GM23338 (cell line): ENCODE results near the gene ANKRD18A. TPM values are rescaled to one million over a fixed set of nuclear protein-coding genes. Genes with fewer than 3 reads are reported as not detected.

Source experiments
- ATAC-seq: fragments of 200-7000 bp; cut with Tn5 transposase; 3 replicates; pipeline ENCODE4 v1.9.1; 2020
- DNase-seq: peaks from one replicate; pipeline ENCODE4 v3.0.0-alpha.2; 2015; ENCODE audit warnings: low spot score
- H2AFZ ChIP-seq: fragments of 200-600 bp; sonication (generic); 2 replicates; pipeline ENCODE4 v1.8.0; 2016; ENCODE audit warnings: antibody characterized with exemption, mild to moderate bottlenecking, moderate library complexity
- H3F3A ChIP-seq: fragments of 200-600 bp; sonication (generic); replicated peaks from 2 replicates; pipeline ENCODE4 v1.8.0; 2017; ENCODE audit warnings: antibody characterized with exemption, mixed run types, low read depth
- H3K27ac ChIP-seq: fragments of 200-600 bp; sonication (generic); 2 replicates; pipeline ENCODE4 v1.6.1; 2016; ENCODE audit warnings: low read depth
- H3K27me3 ChIP-seq: fragments of 200-600 bp; sonication (generic); 2 replicates; pipeline ENCODE4 v1.8.0; 2016; ENCODE audit warnings: mild to moderate bottlenecking, mixed run types, moderate library complexity; ENCODE audit not compliant: insufficient read depth
- H3K36me3 ChIP-seq: fragments of 200-600 bp; sonication (generic); 2 replicates; pipeline ENCODE4 v1.8.0; 2016; ENCODE audit warnings: mild to moderate bottlenecking; ENCODE audit not compliant: insufficient read depth
- H3K4me1 ChIP-seq: fragments of 200-600 bp; sonication (generic); 2 replicates; pipeline ENCODE4 v1.8.0; 2016; ENCODE audit warnings: mild to moderate bottlenecking, moderate library complexity; ENCODE audit not compliant: insufficient read depth
- H3K4me2 ChIP-seq: fragments of 200-600 bp; sonication (generic); 2 replicates; pipeline ENCODE4 v1.7.1; 2017; ENCODE audit warnings: mixed run types
- H3K4me3 ChIP-seq: fragments of 200-600 bp; sonication (generic); 2 replicates; pipeline ENCODE4 v1.6.1; 2016; ENCODE audit warnings: mixed run types
- H3K79me2 ChIP-seq: fragments of 200-600 bp; sonication (generic); replicated peaks from 2 replicates; pipeline ENCODE4 v1.8.0; 2017; ENCODE audit warnings: mild to moderate bottlenecking; ENCODE audit not compliant: insufficient read depth
- H3K9me2 ChIP-seq: fragments of 200-600 bp; sonication (generic); 2 replicates; pipeline ENCODE4 v1.8.0; 2017; ENCODE audit not compliant: insufficient read depth
- H4K20me1 ChIP-seq: fragments of 200-600 bp; sonication (generic); replicated peaks from 2 replicates; pipeline ENCODE4 v1.8.0; 2017; ENCODE audit warnings: mild to moderate bottlenecking; ENCODE audit not compliant: insufficient read depth
- H3K27ac Mint-ChIP-seq: 2 replicates; pipeline ENCODE4 v1.8.0; 2020; ENCODE audit warnings: inconsistent platforms, mild to moderate bottlenecking, moderate library complexity, mixed read lengths
- H3K27me3 Mint-ChIP-seq: 3 replicates; pipeline ENCODE4 v1.8.0; 2022; ENCODE audit warnings: low read depth, mild to moderate bottlenecking, moderate library complexity, mixed read lengths, inconsistent platforms; ENCODE audit not compliant: insufficient read depth, poor library complexity
- H3K36me3 Mint-ChIP-seq: 3 replicates; pipeline ENCODE4 v1.8.0; 2021; ENCODE audit warnings: low read depth, mild to moderate bottlenecking, inconsistent platforms, moderate library complexity, mixed read lengths
- H3K4me1 Mint-ChIP-seq: 3 replicates; pipeline ENCODE4 v1.8.0; 2020; ENCODE audit warnings: mild to moderate bottlenecking, inconsistent platforms, mixed read lengths
- H3K4me3 Mint-ChIP-seq: 3 replicates; pipeline ENCODE4 v1.8.0; 2021; ENCODE audit warnings: moderate library complexity, mild to moderate bottlenecking, inconsistent platforms, mixed read lengths
- H3K9me3 Mint-ChIP-seq: 3 replicates; pipeline ENCODE4 v1.8.0; 2020; ENCODE audit warnings: moderate library complexity, mild to moderate bottlenecking, inconsistent platforms, mixed read lengths
- EZH2 ChIP-seq: fragments of 200-600 bp; sonication (generic); IDR thresholded peaks from one replicate; pipeline ENCODE4 v1.8.0; 2017; ENCODE audit warnings: antibody characterized with exemption, mild to moderate bottlenecking, low read depth; ENCODE audit not compliant: unreplicated experiment
- EZH2phosphoT487 ChIP-seq: fragments of 200-600 bp; sonication (generic); IDR thresholded peaks from one replicate; pipeline ENCODE4 v1.8.1; 2018; ENCODE audit warnings: antibody characterized with exemption; ENCODE audit not compliant: unreplicated experiment
- JUNB ChIP-seq: IDR thresholded peaks from one replicate; pipeline ENCODE4 v1.6.1; 2016; ENCODE audit warnings: antibody characterized with exemption; ENCODE audit not compliant: unreplicated experiment
- NANOG ChIP-seq: IDR thresholded peaks from 2 replicates; pipeline ENCODE4 v1.6.1; 2016; ENCODE audit warnings: antibody characterized with exemption, borderline replicate concordance
- POLR2AphosphoS5 ChIP-seq: IDR thresholded peaks from 2 replicates; pipeline ENCODE4 v1.6.1; 2016; ENCODE audit warnings: antibody characterized with exemption, low read depth
- ZNF114 ChIP-seq: fragments of 250-450 bp; sonication (Bioruptor Pico); IDR thresholded peaks from 2 replicates; pipeline ENCODE4 v1.5.0; 2020; ENCODE audit warnings: mild to moderate bottlenecking, moderate library complexity
- ZNF331 ChIP-seq: fragments of 250-450 bp; sonication (Bioruptor Pico); IDR thresholded peaks from 2 replicates; pipeline ENCODE4 v1.5.0; 2020; ENCODE audit warnings: low read depth, mild to moderate bottlenecking, moderate library complexity
- polyA plus RNA-seq: library from polyadenylated mRNA; unstranded; fragments of >200 nt; fragmentation: Nextera tagmentation; extraction: Ambion mirVana; gene quantifications from 2 replicates; pipeline ENCODE4 v1.2.1, GENCODE V29; 2016
- total RNA-seq: library from RNA; depleted of rRNA; stranded (reverse); fragments of >200 nt; shearing (Covaris generic); gene quantifications from 2 replicates; pipeline ENCODE4 v1.2.3, GENCODE V29; 2014
- TF ChIP-seq, protein P1 (sequence below), 2 experiments: fragments of 200-600 bp in 1 of 2; sonication (generic) in 1 of 2; conservative IDR thresholded peaks; 2 replicates each; pipeline versions ENCODE4 v1.5.1 to v1.6.1; 2016 to 2017; ENCODE audit warnings: antibody characterized with exemption in 2 of 2, low read depth in 2 of 2, mild to moderate bottlenecking in 2 of 2, moderate library complexity in 1 of 2
- TF ChIP-seq, protein P2 (sequence below): IDR thresholded peaks from one replicate; pipeline ENCODE4 v1.6.1; 2018; ENCODE audit warnings: antibody characterized with exemption; ENCODE audit not compliant: unreplicated experiment
- TF ChIP-seq, protein P3 (sequence below): IDR thresholded peaks from 2 replicates; pipeline ENCODE4 v1.6.1; 2016; ENCODE audit warnings: antibody characterized with exemption

Gene ANKRD18A
- total and polyA plus RNA-seq, 2 experiments from 2014 or later = 2.7 to 6.9 TPM

DNA sequence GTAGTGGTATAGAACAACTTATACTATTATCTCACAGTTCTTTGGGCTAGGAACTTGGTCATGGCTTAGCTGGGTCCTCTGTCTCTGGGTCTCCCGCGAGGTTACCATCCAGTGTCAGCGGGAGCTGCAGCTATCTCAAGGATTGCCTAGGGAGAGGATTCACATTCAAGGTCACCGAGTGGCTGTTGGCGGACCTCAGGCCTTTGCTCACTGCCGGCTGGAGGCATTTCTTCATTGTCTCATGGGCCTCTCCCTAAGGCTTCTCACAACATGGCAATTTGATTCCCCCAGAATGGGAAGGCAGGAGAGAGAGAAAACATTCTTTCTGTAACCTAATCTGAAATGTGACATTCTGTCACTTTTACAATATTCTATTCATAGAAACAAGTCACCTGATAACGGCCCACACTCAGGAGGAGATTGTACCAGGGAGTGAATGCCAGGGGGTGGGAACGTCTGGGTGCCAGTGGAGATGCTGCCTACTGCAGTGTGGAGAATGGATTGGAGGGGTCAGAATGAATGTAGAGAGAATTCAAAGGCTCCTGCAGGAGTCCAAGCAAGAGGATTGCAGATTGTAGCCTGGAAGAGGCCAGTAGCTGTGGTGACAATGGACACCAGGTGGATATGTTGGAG is 29.5 kb upstream of the ANKRD18A start:
- H3K36me3 Mint-ChIP-seq = peaks cover 2% of the 10 kb centered on the region; the same call in 1 of the 3 replicates
- H3K79me2 ChIP-seq = no peaks in the 10 kb centered on the region
- TF ChIP-seq POLR2AphosphoS5 (no peak), JUNB (no peak), ZNF331 (no peak), NANOG (no peak), ZNF114 (no peak), EZH2phosphoT487 (no peak), EZH2 (no peak)
- TF ChIP-seq, protein P1, sequence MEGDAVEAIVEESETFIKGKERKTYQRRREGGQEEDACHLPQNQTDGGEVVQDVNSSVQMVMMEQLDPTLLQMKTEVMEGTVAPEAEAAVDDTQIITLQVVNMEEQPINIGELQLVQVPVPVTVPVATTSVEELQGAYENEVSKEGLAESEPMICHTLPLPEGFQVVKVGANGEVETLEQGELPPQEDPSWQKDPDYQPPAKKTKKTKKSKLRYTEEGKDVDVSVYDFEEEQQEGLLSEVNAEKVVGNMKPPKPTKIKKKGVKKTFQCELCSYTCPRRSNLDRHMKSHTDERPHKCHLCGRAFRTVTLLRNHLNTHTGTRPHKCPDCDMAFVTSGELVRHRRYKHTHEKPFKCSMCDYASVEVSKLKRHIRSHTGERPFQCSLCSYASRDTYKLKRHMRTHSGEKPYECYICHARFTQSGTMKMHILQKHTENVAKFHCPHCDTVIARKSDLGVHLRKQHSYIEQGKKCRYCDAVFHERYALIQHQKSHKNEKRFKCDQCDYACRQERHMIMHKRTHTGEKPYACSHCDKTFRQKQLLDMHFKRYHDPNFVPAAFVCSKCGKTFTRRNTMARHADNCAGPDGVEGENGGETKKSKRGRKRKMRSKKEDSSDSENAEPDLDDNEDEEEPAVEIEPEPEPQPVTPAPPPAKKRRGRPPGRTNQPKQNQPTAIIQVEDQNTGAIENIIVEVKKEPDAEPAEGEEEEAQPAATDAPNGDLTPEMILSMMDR (conservative IDR thresholded peaks at IDR 0.05; ENCODE audit: low read depth in 2 of 2) = no peak
- TF ChIP-seq, protein P2, sequence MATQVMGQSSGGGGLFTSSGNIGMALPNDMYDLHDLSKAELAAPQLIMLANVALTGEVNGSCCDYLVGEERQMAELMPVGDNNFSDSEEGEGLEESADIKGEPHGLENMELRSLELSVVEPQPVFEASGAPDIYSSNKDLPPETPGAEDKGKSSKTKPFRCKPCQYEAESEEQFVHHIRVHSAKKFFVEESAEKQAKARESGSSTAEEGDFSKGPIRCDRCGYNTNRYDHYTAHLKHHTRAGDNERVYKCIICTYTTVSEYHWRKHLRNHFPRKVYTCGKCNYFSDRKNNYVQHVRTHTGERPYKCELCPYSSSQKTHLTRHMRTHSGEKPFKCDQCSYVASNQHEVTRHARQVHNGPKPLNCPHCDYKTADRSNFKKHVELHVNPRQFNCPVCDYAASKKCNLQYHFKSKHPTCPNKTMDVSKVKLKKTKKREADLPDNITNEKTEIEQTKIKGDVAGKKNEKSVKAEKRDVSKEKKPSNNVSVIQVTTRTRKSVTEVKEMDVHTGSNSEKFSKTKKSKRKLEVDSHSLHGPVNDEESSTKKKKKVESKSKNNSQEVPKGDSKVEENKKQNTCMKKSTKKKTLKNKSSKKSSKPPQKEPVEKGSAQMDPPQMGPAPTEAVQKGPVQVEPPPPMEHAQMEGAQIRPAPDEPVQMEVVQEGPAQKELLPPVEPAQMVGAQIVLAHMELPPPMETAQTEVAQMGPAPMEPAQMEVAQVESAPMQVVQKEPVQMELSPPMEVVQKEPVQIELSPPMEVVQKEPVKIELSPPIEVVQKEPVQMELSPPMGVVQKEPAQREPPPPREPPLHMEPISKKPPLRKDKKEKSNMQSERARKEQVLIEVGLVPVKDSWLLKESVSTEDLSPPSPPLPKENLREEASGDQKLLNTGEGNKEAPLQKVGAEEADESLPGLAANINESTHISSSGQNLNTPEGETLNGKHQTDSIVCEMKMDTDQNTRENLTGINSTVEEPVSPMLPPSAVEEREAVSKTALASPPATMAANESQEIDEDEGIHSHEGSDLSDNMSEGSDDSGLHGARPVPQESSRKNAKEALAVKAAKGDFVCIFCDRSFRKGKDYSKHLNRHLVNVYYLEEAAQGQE = no peak

DNA sequence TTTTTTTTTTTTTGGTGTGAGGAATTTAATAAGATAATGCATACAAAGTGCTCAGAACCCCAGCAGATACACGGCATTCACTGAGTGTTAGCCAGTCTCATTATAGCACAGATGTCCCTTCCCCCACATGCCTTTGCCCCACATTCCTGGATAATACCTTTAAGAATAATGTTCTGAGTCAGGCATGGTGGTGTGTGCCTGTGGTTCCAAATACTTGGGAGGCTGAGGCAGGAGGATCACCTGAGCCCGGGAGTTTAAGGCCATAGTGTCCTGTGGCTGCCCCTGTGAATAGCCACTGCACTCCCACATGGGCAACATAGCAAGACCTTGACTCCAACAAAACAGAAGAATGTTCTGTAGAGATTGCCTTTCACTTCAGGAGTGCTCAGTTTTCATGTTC is 24.2 kb upstream of the ANKRD18A start:
- peaks cover 9% of the 10 kb centered on the region; the same call in 1 of the 2 replicates for H3K4me1 ChIP-seq
- H4K20me1 ChIP-seq = no peaks in the 10 kb centered on the region
- no peak overlapping the region for H3K4me3 ChIP-seq
- H3K4me2 ChIP-seq = no peak overlapping the region
- ATAC-seq = no peak
- H2AFZ ChIP-seq = no peak overlapping the region
- no peaks in the 10 kb centered on the region for H3K79me2 ChIP-seq
- H3K27ac ChIP-seq = no peak overlapping the region
- H3K36me3 ChIP-seq = no peaks in the 10 kb centered on the region
- Mint-ChIP-seq H3K4me1 (peaks cover 19% of the 10 kb centered on the region), H3K4me3 (no peak overlapping the region), H3K27me3 (no peaks in the 10 kb centered on the region), H3K27ac (no peak overlapping the region), H3K9me3 (0 out of 3 replicates have a peak, but pooled peaks cover 3% of the 10 kb centered on the region), H3K36me3 (peaks cover 2% of the 10 kb centered on the region; the same call in 1 of the 3 replicates)
- TF ChIP-seq, protein P3, sequence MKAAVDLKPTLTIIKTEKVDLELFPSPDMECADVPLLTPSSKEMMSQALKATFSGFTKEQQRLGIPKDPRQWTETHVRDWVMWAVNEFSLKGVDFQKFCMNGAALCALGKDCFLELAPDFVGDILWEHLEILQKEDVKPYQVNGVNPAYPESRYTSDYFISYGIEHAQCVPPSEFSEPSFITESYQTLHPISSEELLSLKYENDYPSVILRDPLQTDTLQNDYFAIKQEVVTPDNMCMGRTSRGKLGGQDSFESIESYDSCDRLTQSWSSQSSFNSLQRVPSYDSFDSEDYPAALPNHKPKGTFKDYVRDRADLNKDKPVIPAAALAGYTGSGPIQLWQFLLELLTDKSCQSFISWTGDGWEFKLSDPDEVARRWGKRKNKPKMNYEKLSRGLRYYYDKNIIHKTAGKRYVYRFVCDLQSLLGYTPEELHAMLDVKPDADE = no peak
- no peak for TF ChIP-seq EZH2phosphoT487
- TF ChIP-seq NANOG = no peak
- TF ChIP-seq, protein P2 = no peak
- TF ChIP-seq JUNB = no peak
- TF ChIP-seq POLR2AphosphoS5 = no peak
- H3K9me2 ChIP-seq = 0 out of 2 replicates have a peak, but pooled peaks cover 3% of the 10 kb centered on the region
- no peaks in the 10 kb centered on the region for H3F3A ChIP-seq
- H3K27me3 ChIP-seq = no peaks in the 10 kb centered on the region
- no peak for DNase-seq

More for the DNA sequence above, 29.5 kb upstream of the ANKRD18A start:
- Histone ChIP-seq H3K4me3 (no peak overlapping the region), H2AFZ (no peak overlapping the region), H3K36me3 (no peaks in the 10 kb centered on the region), H3K4me2 (no peak overlapping the region), H3F3A (no peaks in the 10 kb centered on the region), H3K4me1 (no peaks in the 10 kb centered on the region), H3K27ac (no peak overlapping the region), H3K27me3 (no peaks in the 10 kb centered on the region), H3K9me2 (0 out of 2 replicates have a peak, but pooled peaks cover 3% of the 10 kb centered on the region), H4K20me1 (no peaks in the 10 kb centered on the region)
- Mint-ChIP-seq H3K4me1 (no peaks in the 10 kb centered on the region), H3K4me3 (no peak overlapping the region), H3K9me3 (0 out of 3 replicates have a peak, but pooled peaks cover 3% of the 10 kb centered on the region), H3K27me3 (peaks cover 4% of the 10 kb centered on the region), H3K27ac (no peak overlapping the region)
- ATAC-seq = no peak
- no peak for DNase-seq
